Measurements from ENCODE around the gene NMNAT1.

Gene NMNAT1

DNA sequence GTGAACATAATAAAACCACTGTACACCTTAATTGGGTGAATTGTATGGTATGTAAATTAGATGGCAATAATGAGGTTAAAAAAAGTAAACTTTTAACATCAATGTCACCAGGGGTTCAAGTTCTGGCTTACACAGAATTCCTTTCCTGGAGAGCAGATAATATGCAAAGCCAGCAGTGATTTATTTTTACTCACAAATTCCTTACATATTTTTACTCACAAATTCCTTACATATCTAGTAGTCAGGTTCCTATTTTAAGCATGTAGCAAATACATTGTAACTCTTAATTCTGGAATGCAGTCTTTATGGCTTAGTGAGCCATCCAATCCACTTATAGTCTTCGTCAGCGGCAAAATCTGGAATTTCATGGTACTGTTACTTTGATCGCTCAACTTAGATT lies 88.2 kb downstream of the NMNAT1 start:
- Histone ChIP-seq H3K9me3 (ENCODE audit: insufficient read depth, low read depth, low read length) (no peaks in the 10 kb centered on the region), H3K27me3 (ENCODE audit: insufficient read depth, low read length, poor library complexity, severe bottlenecking) (no peaks in the 10 kb centered on the region), H4K20me1 (ENCODE audit: insufficient read depth, low read length, poor library complexity, severe bottlenecking) (peaks cover 11% of the 10 kb centered on the region), H3K79me2 (ENCODE audit: insufficient read depth, low read length) (peaks cover 29% of the 10 kb centered on the region), H3K9ac (ENCODE audit: low read depth, low read length, poor library complexity, severe bottlenecking) (no peak overlapping the region), H2AFZ (ENCODE audit: low read length) (no peak overlapping the region), H3F3A (ENCODE audit: low read depth) (no peaks in the 10 kb centered on the region), H3K4me3 (ENCODE audit: low read length, poor library complexity, severe bottlenecking) (no peak overlapping the region), H3K36me3 (ENCODE audit: insufficient read depth, low read length) (no peaks in the 10 kb centered on the region), H3K4me2 (ENCODE audit: low read depth, low read length, poor library complexity, severe bottlenecking) (no peak overlapping the region), H3K9me2 (replicated peaks; ENCODE audit: low read depth, low read length) (no peaks in the 10 kb centered on the region), H3K4me1 (ENCODE audit: insufficient read depth, low read length, poor library complexity, severe bottlenecking) (peaks cover 25% of the 10 kb centered on the region)
- TF ChIP-seq, protein P1, sequence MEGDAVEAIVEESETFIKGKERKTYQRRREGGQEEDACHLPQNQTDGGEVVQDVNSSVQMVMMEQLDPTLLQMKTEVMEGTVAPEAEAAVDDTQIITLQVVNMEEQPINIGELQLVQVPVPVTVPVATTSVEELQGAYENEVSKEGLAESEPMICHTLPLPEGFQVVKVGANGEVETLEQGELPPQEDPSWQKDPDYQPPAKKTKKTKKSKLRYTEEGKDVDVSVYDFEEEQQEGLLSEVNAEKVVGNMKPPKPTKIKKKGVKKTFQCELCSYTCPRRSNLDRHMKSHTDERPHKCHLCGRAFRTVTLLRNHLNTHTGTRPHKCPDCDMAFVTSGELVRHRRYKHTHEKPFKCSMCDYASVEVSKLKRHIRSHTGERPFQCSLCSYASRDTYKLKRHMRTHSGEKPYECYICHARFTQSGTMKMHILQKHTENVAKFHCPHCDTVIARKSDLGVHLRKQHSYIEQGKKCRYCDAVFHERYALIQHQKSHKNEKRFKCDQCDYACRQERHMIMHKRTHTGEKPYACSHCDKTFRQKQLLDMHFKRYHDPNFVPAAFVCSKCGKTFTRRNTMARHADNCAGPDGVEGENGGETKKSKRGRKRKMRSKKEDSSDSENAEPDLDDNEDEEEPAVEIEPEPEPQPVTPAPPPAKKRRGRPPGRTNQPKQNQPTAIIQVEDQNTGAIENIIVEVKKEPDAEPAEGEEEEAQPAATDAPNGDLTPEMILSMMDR (conservative IDR thresholded peaks at IDR 0.05; ENCODE audit: low read length), result no peak
- TF ChIP-seq EZH2phosphoT487 (IDR thresholded peaks at IDR 0.05; ENCODE audit: borderline replicate concordance), result no peak

DNA sequence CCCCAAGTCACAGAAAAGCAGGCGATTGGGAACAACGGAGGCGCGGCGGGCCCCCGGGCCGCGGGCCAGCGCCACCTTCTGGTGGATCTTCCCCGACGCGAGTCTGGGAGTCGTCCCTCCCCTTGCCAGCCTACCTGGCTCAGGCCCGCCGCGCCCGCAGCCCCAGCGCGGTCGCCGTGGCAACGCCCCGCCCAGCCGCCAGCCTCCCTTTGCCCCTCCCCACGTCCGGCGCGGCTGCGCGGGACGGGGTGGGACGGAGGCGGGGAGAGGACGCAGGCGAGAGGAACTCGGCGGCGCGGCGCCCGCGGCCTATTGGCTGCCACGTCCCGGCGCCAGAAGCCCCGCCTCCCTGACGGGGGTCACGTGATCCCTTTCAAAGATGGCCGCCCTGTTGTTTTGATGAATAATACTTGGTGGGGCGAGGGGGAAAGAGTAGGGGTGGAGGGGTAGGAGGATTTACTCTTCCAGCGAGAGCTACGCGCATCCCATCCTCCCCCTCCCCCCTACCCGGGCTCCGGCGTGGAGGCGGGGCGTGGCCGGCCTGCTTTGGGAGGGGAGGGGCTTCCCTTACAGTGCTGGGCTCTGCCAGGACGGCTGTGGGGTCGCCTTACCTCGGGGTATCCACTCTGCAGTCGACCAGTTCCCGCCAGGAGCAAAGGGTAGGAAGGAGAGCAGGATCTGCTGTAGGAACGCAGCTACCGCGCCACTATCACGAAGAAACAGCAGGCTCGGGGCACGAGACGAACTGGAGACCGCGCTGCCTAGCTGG lies 89.5 kb downstream of the NMNAT1 start, which contains the start of gene UBE4B:
TSS of gene UBE4B (plus strand) at position 369 of the 769 bp plus-strand sequence. CDS start 713 bp downstream, outside the sequence.
- H3K79me2 ChIP-seq (ENCODE audit: insufficient read depth, low read length), result peaks cover 42% of the 10 kb centered on the region
- TF ChIP-seq, protein P1 (conservative IDR thresholded peaks at IDR 0.05; ENCODE audit: low read length), result peak; percentile 68
- TF ChIP-seq EZH2phosphoT487 (IDR thresholded peaks at IDR 0.05; ENCODE audit: borderline replicate concordance), result no peak
- H3K27me3 ChIP-seq (ENCODE audit: insufficient read depth, low read length, poor library complexity, severe bottlenecking), result no peaks in the 10 kb centered on the region
- no peaks in the 10 kb centered on the region for H3K9me3 ChIP-seq (ENCODE audit: insufficient read depth, low read depth, low read length)
- H3K9ac ChIP-seq (ENCODE audit: low read depth, low read length, poor library complexity, severe bottlenecking), result peak within 1 kb of the TSS; percentile 75
- H3K4me1 ChIP-seq (ENCODE audit: insufficient read depth, low read length, poor library complexity, severe bottlenecking), result peaks cover 28% of the 10 kb centered on the region
- H3F3A ChIP-seq (ENCODE audit: low read depth), result no peaks in the 10 kb centered on the region
- peaks cover 11% of the 10 kb centered on the region for H4K20me1 ChIP-seq (ENCODE audit: insufficient read depth, low read length, poor library complexity, severe bottlenecking)
- no peaks in the 10 kb centered on the region for H3K36me3 ChIP-seq (ENCODE audit: insufficient read depth, low read length)
- H3K4me3 ChIP-seq (ENCODE audit: low read length, poor library complexity, severe bottlenecking), result peak within 1 kb of the TSS; percentile 87
- peak within 1 kb of the TSS; percentile 99 for H3K4me2 ChIP-seq (ENCODE audit: low read depth, low read length, poor library complexity, severe bottlenecking)
- H3K9me2 ChIP-seq (replicated peaks; ENCODE audit: low read depth, low read length), result no peaks in the 10 kb centered on the region
- peak within 1 kb of the TSS; percentile 100 for H2AFZ ChIP-seq (ENCODE audit: low read length)

DNA sequence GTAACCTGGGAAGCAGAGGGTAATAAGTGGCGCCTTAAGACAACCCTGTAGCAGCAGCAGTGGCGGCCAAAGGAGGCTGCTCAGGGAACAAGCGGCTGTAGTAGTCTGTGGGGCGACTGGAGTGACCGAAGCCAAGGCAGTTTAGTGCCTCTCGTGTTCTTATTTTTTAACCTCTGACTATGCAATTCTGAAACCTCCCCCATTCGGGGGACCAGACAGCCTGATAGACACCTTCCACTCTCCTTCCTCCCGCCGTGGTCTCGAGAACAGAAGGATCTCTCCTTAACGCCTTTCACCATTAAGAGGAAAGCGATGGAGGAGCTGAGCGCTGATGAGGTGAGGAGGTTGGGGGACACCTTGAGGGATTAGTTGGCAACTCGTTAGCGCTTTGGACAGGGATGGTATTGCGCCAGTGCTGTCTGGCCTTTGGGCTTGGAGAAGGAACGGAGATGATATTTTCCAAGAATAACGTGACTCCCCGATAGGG lies 90.1 kb downstream of the NMNAT1 start:
- H3K79me2 ChIP-seq (ENCODE audit: insufficient read depth, low read length), result peaks cover 47% of the 10 kb centered on the region
- no peak for TF ChIP-seq EZH2phosphoT487 (IDR thresholded peaks at IDR 0.05; ENCODE audit: borderline replicate concordance)
- TF ChIP-seq, protein P1 (conservative IDR thresholded peaks at IDR 0.05; ENCODE audit: low read length), result no peak

More for the DNA sequence above, 90.1 kb downstream of the NMNAT1 start:
- Histone ChIP-seq H3K4me3 (ENCODE audit: low read length, poor library complexity, severe bottlenecking) (peak overlapping the region; percentile 87), H3K9me3 (ENCODE audit: insufficient read depth, low read depth, low read length) (no peaks in the 10 kb centered on the region), H3K36me3 (ENCODE audit: insufficient read depth, low read length) (no peaks in the 10 kb centered on the region), H3K9me2 (replicated peaks; ENCODE audit: low read depth, low read length) (no peaks in the 10 kb centered on the region), H3K4me2 (ENCODE audit: low read depth, low read length, poor library complexity, severe bottlenecking) (peak overlapping the region; percentile 99), H3K4me1 (ENCODE audit: insufficient read depth, low read length, poor library complexity, severe bottlenecking) (peaks cover 28% of the 10 kb centered on the region), H3F3A (ENCODE audit: low read depth) (no peaks in the 10 kb centered on the region), H3K27me3 (ENCODE audit: insufficient read depth, low read length, poor library complexity, severe bottlenecking) (no peaks in the 10 kb centered on the region), H2AFZ (ENCODE audit: low read length) (peak overlapping the region; percentile 70), H4K20me1 (ENCODE audit: insufficient read depth, low read length, poor library complexity, severe bottlenecking) (peaks cover 11% of the 10 kb centered on the region), H3K9ac (ENCODE audit: low read depth, low read length, poor library complexity, severe bottlenecking) (peak overlapping the region; percentile 75)
